HepG2 (cell line): ENCODE measurements around the gene TMEM127.

ENCODE experiments used
- CEBPZ ChIP-seq: IDR thresholded peaks from 2 replicates; pipeline ENCODE4 v1.6.1; 2012; ENCODE audit warnings: low read length, improper control_type of control experiment
- EZH2 ChIP-seq: conservative IDR thresholded peaks from 2 replicates; pipeline ENCODE4 v1.6.1; 2012; ENCODE audit warnings: mild to moderate bottlenecking, low read depth, low read length, moderate library complexity
- HMG20A ChIP-seq: IDR thresholded peaks from 2 replicates; pipeline ENCODE4 v1.6.1; 2016; ENCODE audit warnings: borderline replicate concordance
- NCOA1 ChIP-seq: sonication (generic); formaldehyde crosslinking; IDR thresholded peaks from 2 replicates; pipeline ENCODE4 v1.9.0; 2021; ENCODE audit warnings: missing genetic modification reagents
- POLR2AphosphoS5 ChIP-seq: IDR thresholded peaks from 2 replicates; pipeline ENCODE4 v1.6.1; 2012; ENCODE audit warnings: low read depth, low read length
- TCF12 ChIP-seq, 2 experiments: fragments of 450-650 bp in 1 of 2; sonication (generic) in 1 of 2; formaldehyde crosslinking in 1 of 2; IDR thresholded peaks; 2 replicates each; pipeline versions ENCODE4 v1.6.1 to v1.8.0; 2017 to 2022; ENCODE audit warnings: antibody characterized with exemption in 1 of 2, mild to moderate bottlenecking in 1 of 2, missing genetic modification reagents in 1 of 2, moderate library complexity in 1 of 2
- UBTF ChIP-seq: sonication (generic); formaldehyde crosslinking; IDR thresholded peaks from 2 replicates; pipeline ENCODE4 v1.4.0; 2020; ENCODE audit warnings: mild to moderate bottlenecking, missing genetic modification reagents
- ZMAT3 ChIP-seq: sonication (generic); formaldehyde crosslinking; conservative IDR thresholded peaks from 2 replicates; pipeline ENCODE4 v1.7.0; 2021; ENCODE audit warnings: missing genetic modification reagents
- ZMYM3 ChIP-seq: sonication (generic); formaldehyde crosslinking; IDR thresholded peaks from 2 replicates; pipeline ENCODE4 v1.5.1; 2020; ENCODE audit warnings: mild to moderate bottlenecking, missing genetic modification reagents
- ZNF350 ChIP-seq: sonication (generic); formaldehyde crosslinking; IDR thresholded peaks from 2 replicates; pipeline ENCODE4 v1.4.0; 2020; ENCODE audit warnings: mild to moderate bottlenecking, low read depth, missing genetic modification reagents, borderline replicate concordance
- TF ChIP-seq, protein P1 (sequence below), 2 experiments: IDR thresholded peaks; 2 replicates each; pipeline ENCODE4 v1.6.1; 2011 to 2012; ENCODE audit warnings: low read length in 2 of 2, borderline replicate concordance in 1 of 2, low read depth in 1 of 2, mild to moderate bottlenecking in 1 of 2, moderate library complexity in 1 of 2
- TF ChIP-seq, protein P2 (sequence below): sonication (generic); formaldehyde crosslinking; IDR thresholded peaks from 2 replicates; pipeline ENCODE4 v1.9.0; 2021; ENCODE audit warnings: missing genetic modification reagents, borderline replicate concordance
- TF ChIP-seq, protein P3 (sequence below): sonication (generic); formaldehyde crosslinking; IDR thresholded peaks from 2 replicates; pipeline ENCODE4 v1.5.0; 2020; ENCODE audit warnings: mild to moderate bottlenecking, missing genetic modification reagents, moderate library complexity

DNA sequence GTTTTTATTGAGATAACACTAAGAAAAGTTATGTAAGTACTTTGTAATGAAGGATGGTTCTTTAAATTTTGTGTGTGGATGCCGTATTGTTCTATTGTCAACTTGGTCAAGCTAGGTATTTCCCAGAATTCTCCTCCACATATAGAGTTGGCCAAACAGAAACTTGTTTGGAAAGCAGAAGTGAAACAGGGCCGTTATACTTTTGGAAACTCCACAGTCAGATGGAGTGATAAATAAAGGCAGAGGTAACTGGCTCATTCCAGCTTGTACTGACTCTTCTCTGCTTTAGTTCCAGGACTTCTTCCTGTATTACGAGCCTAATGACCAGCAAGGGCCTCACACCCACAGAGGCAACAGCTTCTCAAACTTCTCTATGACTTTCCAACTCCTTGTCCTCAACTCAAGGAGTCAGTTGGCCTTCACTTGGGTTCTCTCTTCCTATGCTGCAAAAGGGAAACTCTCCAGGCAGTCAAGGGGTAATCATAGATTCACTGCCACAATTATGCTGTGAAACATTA lies 40.7 kb downstream of the TMEM127 start:
- TF ChIP-seq CEBPZ (no peak), ZNF350 (CRISPR knock-in tag) (no peak), HMG20A (CRISPR knock-in tag) (no peak), ZMAT3 (CRISPR knock-in tag) (no peak), EZH2 (no peak), ZMYM3 (CRISPR knock-in tag) (no peak), POLR2AphosphoS5 (no peak), TCF12 (IDR thresholded peaks at IDR 0.05) (no peak), TCF12 (CRISPR knock-in tag; IDR thresholded peaks at IDR 0.05) (no peak), UBTF (CRISPR knock-in tag) (no peak), NCOA1 (CRISPR knock-in tag) (no peak)
- TF ChIP-seq, protein P1, sequence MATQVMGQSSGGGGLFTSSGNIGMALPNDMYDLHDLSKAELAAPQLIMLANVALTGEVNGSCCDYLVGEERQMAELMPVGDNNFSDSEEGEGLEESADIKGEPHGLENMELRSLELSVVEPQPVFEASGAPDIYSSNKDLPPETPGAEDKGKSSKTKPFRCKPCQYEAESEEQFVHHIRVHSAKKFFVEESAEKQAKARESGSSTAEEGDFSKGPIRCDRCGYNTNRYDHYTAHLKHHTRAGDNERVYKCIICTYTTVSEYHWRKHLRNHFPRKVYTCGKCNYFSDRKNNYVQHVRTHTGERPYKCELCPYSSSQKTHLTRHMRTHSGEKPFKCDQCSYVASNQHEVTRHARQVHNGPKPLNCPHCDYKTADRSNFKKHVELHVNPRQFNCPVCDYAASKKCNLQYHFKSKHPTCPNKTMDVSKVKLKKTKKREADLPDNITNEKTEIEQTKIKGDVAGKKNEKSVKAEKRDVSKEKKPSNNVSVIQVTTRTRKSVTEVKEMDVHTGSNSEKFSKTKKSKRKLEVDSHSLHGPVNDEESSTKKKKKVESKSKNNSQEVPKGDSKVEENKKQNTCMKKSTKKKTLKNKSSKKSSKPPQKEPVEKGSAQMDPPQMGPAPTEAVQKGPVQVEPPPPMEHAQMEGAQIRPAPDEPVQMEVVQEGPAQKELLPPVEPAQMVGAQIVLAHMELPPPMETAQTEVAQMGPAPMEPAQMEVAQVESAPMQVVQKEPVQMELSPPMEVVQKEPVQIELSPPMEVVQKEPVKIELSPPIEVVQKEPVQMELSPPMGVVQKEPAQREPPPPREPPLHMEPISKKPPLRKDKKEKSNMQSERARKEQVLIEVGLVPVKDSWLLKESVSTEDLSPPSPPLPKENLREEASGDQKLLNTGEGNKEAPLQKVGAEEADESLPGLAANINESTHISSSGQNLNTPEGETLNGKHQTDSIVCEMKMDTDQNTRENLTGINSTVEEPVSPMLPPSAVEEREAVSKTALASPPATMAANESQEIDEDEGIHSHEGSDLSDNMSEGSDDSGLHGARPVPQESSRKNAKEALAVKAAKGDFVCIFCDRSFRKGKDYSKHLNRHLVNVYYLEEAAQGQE (IDR thresholded peaks at IDR 0.05; ENCODE audit: borderline replicate concordance in 1 of 2, low read depth in 1 of 2, low read length in 2 of 2): no peak
- TF ChIP-seq, protein P2, sequence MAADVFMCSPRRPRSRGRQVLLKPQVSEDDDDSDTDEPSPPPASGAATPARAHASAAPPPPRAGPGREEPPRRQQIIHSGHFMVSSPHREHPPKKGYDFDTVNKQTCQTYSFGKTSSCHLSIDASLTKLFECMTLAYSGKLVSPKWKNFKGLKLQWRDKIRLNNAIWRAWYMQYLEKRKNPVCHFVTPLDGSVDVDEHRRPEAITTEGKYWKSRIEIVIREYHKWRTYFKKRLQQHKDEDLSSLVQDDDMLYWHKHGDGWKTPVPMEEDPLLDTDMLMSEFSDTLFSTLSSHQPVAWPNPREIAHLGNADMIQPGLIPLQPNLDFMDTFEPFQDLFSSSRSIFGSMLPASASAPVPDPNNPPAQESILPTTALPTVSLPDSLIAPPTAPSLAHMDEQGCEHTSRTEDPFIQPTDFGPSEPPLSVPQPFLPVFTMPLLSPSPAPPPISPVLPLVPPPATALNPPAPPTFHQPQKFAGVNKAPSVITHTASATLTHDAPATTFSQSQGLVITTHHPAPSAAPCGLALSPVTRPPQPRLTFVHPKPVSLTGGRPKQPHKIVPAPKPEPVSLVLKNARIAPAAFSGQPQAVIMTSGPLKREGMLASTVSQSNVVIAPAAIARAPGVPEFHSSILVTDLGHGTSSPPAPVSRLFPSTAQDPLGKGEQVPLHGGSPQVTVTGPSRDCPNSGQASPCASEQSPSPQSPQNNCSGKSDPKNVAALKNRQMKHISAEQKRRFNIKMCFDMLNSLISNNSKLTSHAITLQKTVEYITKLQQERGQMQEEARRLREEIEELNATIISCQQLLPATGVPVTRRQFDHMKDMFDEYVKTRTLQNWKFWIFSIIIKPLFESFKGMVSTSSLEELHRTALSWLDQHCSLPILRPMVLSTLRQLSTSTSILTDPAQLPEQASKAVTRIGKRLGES (CRISPR knock-in tag): no peak
- TF ChIP-seq, protein P3, sequence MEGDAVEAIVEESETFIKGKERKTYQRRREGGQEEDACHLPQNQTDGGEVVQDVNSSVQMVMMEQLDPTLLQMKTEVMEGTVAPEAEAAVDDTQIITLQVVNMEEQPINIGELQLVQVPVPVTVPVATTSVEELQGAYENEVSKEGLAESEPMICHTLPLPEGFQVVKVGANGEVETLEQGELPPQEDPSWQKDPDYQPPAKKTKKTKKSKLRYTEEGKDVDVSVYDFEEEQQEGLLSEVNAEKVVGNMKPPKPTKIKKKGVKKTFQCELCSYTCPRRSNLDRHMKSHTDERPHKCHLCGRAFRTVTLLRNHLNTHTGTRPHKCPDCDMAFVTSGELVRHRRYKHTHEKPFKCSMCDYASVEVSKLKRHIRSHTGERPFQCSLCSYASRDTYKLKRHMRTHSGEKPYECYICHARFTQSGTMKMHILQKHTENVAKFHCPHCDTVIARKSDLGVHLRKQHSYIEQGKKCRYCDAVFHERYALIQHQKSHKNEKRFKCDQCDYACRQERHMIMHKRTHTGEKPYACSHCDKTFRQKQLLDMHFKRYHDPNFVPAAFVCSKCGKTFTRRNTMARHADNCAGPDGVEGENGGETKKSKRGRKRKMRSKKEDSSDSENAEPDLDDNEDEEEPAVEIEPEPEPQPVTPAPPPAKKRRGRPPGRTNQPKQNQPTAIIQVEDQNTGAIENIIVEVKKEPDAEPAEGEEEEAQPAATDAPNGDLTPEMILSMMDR (CRISPR knock-in tag): no peak
